Thoracic aorta (tissue), 2 donors: ENCODE measurements around the gene RFX7. TPM values are rescaled to one million over a fixed set of nuclear protein-coding genes. Genes with fewer than 3 reads are reported as not detected.

Experiments used
- ATAC-seq: fragments of 150-250 bp; one replicate; pipeline ENCODE4 v1.8.0; 2017; ENCODE audit warnings: low read depth; ENCODE audit not compliant: insufficient number of reproducible peaks, low FRiP score
- DNase-seq: peaks from one replicate; pipeline ENCODE4 v3.0.0-alpha.2; 2020; ENCODE audit warnings: low spot score
- H3K27ac ChIP-seq, 2 donors: fragments of 200-600 bp; sonication (generic); 1 replicate in 1 of 2; 2 replicates in 1 of 2; pipeline ENCODE4 v1.5.1; 2016; ENCODE audit warnings: mild to moderate bottlenecking in 2 of 2, moderate library complexity in 2 of 2
- H3K27me3 ChIP-seq: fragments of 200-600 bp; sonication (generic); replicated peaks from 2 replicates; pipeline ENCODE4 v1.6.0; 2016; ENCODE audit warnings: mild to moderate bottlenecking; ENCODE audit not compliant: insufficient read depth
- H3K36me3 ChIP-seq: fragments of 200-600 bp; sonication (generic); one replicate; pipeline ENCODE4 v1.5.1; 2016
- H3K4me1 ChIP-seq, 2 donors: fragments of 200-600 bp; sonication (generic); 1 replicate in 1 of 2; 2 replicates in 1 of 2; pipeline versions ENCODE4 v1.5.1 to v1.6.0; 2016; ENCODE audit warnings: low read depth in 2 of 2, mild to moderate bottlenecking in 1 of 2; ENCODE audit not compliant: control insufficient read depth in 1 of 2
- H3K4me3 ChIP-seq: fragments of 200-600 bp; sonication (generic); 2 replicates; pipeline ENCODE4 v1.5.1; 2016; ENCODE audit warnings: mild to moderate bottlenecking
- H3K9me3 ChIP-seq: fragments of 200-600 bp; sonication (generic); 2 replicates; pipeline ENCODE4 v1.5.1; 2016
- total RNA-seq, 2 donors: library from RNA; depleted of rRNA; stranded (reverse); fragments of >200 nt; gene quantifications; one replicate each; pipeline versions ENCODE4 v1.1.0 to v1.2.3, GENCODE V29; 2016
- TF ChIP-seq, protein P1 (sequence below): fragments of 200-600 bp; sonication (generic); IDR thresholded peaks from one replicate; pipeline ENCODE4 v1.5.1; 2019; ENCODE audit warnings: antibody characterized with exemption

The RFX7 gene
- total RNA-seq, 2 donors from 2014 or later: 7.0 to 8.0 TPM

DNA sequence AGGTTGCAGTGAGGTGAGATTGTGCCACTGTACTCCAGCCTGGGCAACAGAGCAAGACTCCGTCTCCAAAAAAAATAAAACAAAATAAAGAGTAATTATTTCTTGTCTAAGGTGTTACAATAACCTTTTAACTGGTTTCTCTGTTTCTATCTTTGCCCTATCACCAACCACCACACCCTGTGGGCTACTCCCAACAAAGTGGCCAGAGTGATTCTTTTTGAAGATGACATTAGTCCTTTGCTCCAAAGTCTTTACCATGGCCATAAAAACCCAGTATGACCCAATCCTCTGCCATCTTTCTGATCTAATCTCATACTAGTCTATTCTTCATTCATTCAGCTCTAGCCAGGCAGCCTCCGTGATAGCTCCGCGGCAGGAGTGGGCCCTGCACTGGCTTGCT is 62.8 kb downstream of the RFX7 start:
- H3K27ac ChIP-seq: no peak overlapping the region
- ATAC-seq (no peak), DNase-seq (no peak)
- no peak overlapping the region for H3K4me3 ChIP-seq
- TF ChIP-seq, protein P1, sequence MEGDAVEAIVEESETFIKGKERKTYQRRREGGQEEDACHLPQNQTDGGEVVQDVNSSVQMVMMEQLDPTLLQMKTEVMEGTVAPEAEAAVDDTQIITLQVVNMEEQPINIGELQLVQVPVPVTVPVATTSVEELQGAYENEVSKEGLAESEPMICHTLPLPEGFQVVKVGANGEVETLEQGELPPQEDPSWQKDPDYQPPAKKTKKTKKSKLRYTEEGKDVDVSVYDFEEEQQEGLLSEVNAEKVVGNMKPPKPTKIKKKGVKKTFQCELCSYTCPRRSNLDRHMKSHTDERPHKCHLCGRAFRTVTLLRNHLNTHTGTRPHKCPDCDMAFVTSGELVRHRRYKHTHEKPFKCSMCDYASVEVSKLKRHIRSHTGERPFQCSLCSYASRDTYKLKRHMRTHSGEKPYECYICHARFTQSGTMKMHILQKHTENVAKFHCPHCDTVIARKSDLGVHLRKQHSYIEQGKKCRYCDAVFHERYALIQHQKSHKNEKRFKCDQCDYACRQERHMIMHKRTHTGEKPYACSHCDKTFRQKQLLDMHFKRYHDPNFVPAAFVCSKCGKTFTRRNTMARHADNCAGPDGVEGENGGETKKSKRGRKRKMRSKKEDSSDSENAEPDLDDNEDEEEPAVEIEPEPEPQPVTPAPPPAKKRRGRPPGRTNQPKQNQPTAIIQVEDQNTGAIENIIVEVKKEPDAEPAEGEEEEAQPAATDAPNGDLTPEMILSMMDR: no peak
- no peaks in the 10 kb centered on the region for H3K9me3 ChIP-seq
- H3K27me3 ChIP-seq: no peaks in the 10 kb centered on the region
- H3K4me1 ChIP-seq: peaks cover 0 to 10% of the 10 kb centered on the region in 2 donors
- H3K36me3 ChIP-seq: no peaks in the 10 kb centered on the region

DNA sequence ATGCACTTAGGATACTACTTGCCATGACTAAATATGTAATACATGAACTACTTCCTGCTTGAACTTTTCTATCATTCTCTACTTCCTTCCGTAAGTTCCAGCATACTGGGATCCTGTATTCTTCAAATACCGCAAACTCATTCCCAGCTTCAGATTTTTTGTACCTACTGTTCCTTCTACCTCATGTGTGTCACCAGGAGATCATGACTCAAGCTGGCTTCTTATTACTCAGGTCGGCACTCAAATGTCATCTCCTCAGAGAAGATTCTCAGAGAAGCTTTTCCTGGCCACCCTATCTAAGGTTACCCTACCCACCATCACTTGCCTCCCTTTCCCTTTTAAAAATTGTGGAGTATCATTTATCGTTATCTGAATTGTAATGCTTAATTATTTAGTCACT is 66.7 kb downstream of the RFX7 start:
- TF ChIP-seq, protein P1: no peak
- peaks cover 2% of the 10 kb centered on the region for H3K36me3 ChIP-seq
- peaks cover 0 to 10% of the 10 kb centered on the region in 2 donors for H3K4me1 ChIP-seq
- DNase-seq (no peak), ATAC-seq (no peak)
- no peak overlapping the region for H3K27ac ChIP-seq
- no peak overlapping the region for H3K4me3 ChIP-seq
- no peaks in the 10 kb centered on the region for H3K9me3 ChIP-seq
- no peaks in the 10 kb centered on the region for H3K27me3 ChIP-seq

DNA sequence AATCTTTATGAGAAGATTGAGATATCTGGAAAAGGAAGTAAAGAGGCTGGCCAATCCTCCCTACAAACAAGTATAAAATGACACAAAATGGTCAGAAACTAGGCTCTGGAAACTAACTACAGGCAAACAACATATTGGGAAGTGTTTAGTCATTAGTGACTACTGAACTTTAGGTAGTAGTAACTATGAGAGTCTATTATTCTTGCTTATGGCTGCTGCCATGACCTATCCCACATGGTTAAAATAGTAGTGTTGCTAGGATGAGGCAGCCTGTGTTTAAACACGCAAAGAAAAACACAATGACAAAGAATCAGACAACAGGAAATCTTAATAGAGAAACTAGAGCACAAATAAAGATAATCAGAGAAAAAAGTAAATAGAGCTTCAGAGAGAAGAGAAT is 67.9 kb downstream of the RFX7 start:
- Histone ChIP-seq H3K9me3 (no peaks in the 10 kb centered on the region), H3K4me1 (peaks cover 0 to 10% of the 10 kb centered on the region in 2 donors), H3K27me3 (no peaks in the 10 kb centered on the region), H3K27ac (no peak overlapping the region), H3K36me3 (peaks cover 2% of the 10 kb centered on the region), H3K4me3 (no peak overlapping the region)
- DNase-seq: no peak
- TF ChIP-seq, protein P1: no peak
- no peak for ATAC-seq

DNA sequence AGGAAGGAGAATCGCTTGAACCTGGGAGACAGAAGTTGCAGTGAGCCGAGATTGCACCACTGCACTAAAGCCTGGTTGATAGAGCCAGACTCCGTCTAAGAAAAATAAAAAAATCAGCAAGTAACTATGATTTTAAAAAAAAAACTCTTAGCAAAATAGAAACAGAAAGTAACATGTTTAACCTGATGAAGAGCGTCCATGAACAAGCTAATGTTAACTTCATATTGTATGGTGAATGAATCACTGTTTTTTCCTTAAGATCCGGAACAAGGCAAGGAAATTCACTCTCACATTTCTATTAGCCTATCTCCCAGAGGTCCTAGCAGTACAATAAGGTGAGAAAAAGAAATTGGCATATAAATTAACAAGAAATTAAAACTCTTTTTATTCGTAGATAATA is 69.0 kb downstream of the RFX7 start:
- H3K27ac ChIP-seq: no peak overlapping the region
- TF ChIP-seq, protein P1: no peak
- ATAC-seq: no peak
- H3K27me3 ChIP-seq: no peaks in the 10 kb centered on the region
- H3K9me3 ChIP-seq: no peaks in the 10 kb centered on the region
- peaks cover 2% of the 10 kb centered on the region for H3K36me3 ChIP-seq
- peaks cover 0 to 10% of the 10 kb centered on the region in 2 donors for H3K4me1 ChIP-seq
- no peak overlapping the region for H3K4me3 ChIP-seq
- DNase-seq: no peak

DNA sequence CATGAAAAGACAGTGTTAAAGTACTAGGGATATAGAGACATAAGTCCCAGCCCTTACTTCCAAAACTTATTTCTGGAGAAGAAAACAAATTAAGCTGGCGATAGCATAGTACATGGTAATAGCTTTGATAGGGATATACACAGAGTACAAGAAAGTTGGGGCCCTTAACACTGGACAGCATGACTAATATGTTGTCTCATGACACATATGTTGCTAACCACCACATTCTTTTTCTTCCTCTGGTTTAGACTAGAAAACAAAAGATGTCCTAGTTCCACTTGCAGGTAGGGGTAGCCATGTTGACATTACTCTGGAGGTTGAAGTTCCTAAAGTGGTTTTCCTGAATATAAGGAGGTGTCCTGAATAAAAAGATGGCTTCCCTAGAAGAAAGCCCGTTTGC is 75.3 kb downstream of the RFX7 start:
- peaks cover 2% of the 10 kb centered on the region for H3K36me3 ChIP-seq
- no peak for ATAC-seq
- no peak overlapping the region for H3K4me3 ChIP-seq

More for the DNA sequence above, 75.3 kb downstream of the RFX7 start:
- no peaks in the 10 kb centered on the region for H3K27me3 ChIP-seq
- no peak for DNase-seq
- H3K9me3 ChIP-seq: no peaks in the 10 kb centered on the region
- H3K27ac ChIP-seq: no peak overlapping the region
- TF ChIP-seq, protein P1: no peak
- peaks cover 0 to 10% of the 10 kb centered on the region in 2 donors for H3K4me1 ChIP-seq
